Occipital lobe (tissue), 2 donors: Measurements from ENCODE around the gene MAP2K2. TPM values are rescaled to one million over a fixed set of nuclear protein-coding genes. Genes with fewer than 3 reads are reported as not detected.
A peak's percentile ranks its signal among the peaks of the same experiment; 100 is the strongest.

ENCODE experiments used
- DNase-seq: peaks from one replicate; lab custom pipeline; 2025; lab: John Stamatoyannopoulos, UW
- total RNA-seq: library from RNA; depleted of rRNA; stranded (reverse); fragments of >200 nt; gene quantifications from one replicate; pipeline ENCODE4 v1.2.3, GENCODE V29; 2014

The MAP2K2 gene
- total RNA-seq, 1 donor from 2014 or later, result 61.3 TPM

- no peak for DNase-seq
Observed at GRCh38 chr19:4061178-4061682, 62.7 kb downstream of the MAP2K2 start.

- DNase-seq, result no peak
Observed at GRCh38 chr19:4060621-4061177, 63.2 kb downstream of the MAP2K2 start.

- DNase-seq, result no peak
Observed at GRCh38 chr19:4059891-4060620, 63.9 kb downstream of the MAP2K2 start.

- DNase-seq, result no peak
Observed at GRCh38 chr19:4059453-4059871, 64.5 kb downstream of the MAP2K2 start.

- DNase-seq, result peak; percentile 59
Observed at GRCh38 chr19:4058693-4059452, 65.0 kb downstream of the MAP2K2 start.

- DNase-seq, result peak; percentile 59
Observed at GRCh38 chr19:4057931-4058692, 65.8 kb downstream of the MAP2K2 start.

- no peak for DNase-seq
Observed at GRCh38 chr19:4055209-4055552, 68.7 kb downstream of the MAP2K2 start.

- no peak for DNase-seq
Observed at GRCh38 chr19:4054441-4055208, 69.3 kb downstream of the MAP2K2 start.

GRCh38 chr19:4053423-4054324 lies 70.2 kb downstream of the MAP2K2 start:
- no peak for DNase-seq

GRCh38 chr19:4052993-4053422 lies 70.9 kb downstream of the MAP2K2 start:
- no peak for DNase-seq

GRCh38 chr19:4052114-4052992 lies 71.6 kb downstream of the MAP2K2 start:
- peak; percentile 46 for DNase-seq

GRCh38 chr19:4051175-4052101 lies 72.5 kb downstream of the MAP2K2 start:
- no peak for DNase-seq

- no peak for DNase-seq
Observed at GRCh38 chr19:4049432-4049831, 74.5 kb downstream of the MAP2K2 start.

GRCh38 chr19:4046946-4047683 lies 76.8 kb downstream of the MAP2K2 start:
- no peak for DNase-seq

- no peak for DNase-seq
Observed at GRCh38 chr19:4046362-4046691, 77.6 kb downstream of the MAP2K2 start.

GRCh38 chr19:4045597-4046361 lies 78.1 kb downstream of the MAP2K2 start:
- no peak for DNase-seq
